Neutrophil (primary cell): ENCODE data around the gene ZNF429.

Source experiments
- H3K27ac ChIP-seq: fragments of 200-600 bp; sonication (generic); 2 replicates; pipeline ENCODE4 v1.5.1; 2016; ENCODE audit warnings: mild to moderate bottlenecking, moderate library complexity
- H3K27me3 ChIP-seq: fragments of 200-600 bp; sonication (generic); 2 replicates; pipeline ENCODE4 v1.6.0; 2016; ENCODE audit warnings: mild to moderate bottlenecking
- H3K36me3 ChIP-seq: fragments of 200-600 bp; sonication (generic); 2 replicates; pipeline ENCODE4 v1.5.1; 2017
- H3K4me1 ChIP-seq, 2 experiments: fragments of 200-600 bp in 1 of 2; sonication (generic) in 1 of 2; 1 replicate in 1 of 2; 2 replicates in 1 of 2; pipeline versions ENCODE4 v1.5.1 to v1.6.1; 2013 to 2016; ENCODE audit warnings: low read depth in 1 of 2, low read length in 1 of 2, mild to moderate bottlenecking in 1 of 2, moderate library complexity in 1 of 2; ENCODE audit not compliant: control insufficient read depth in 1 of 2, insufficient read depth in 1 of 2
- H3K4me3 ChIP-seq, 2 experiments: fragments of 200-600 bp in 1 of 2; sonication (generic) in 1 of 2; 1 replicate in 1 of 2; 2 replicates in 1 of 2; pipeline ENCODE4 v1.5.1; 2013 to 2016; ENCODE audit warnings: low read depth in 1 of 2, low read length in 1 of 2, mild to moderate bottlenecking in 1 of 2, moderate library complexity in 1 of 2
- H3K9me3 ChIP-seq: fragments of 200-600 bp; sonication (generic); 2 replicates; pipeline ENCODE4 v1.5.1; 2016
- TF ChIP-seq, protein P1 (sequence below): fragments of 200-600 bp; sonication (generic); IDR thresholded peaks from 2 replicates; pipeline ENCODE4 v1.5.1; 2016; ENCODE audit warnings: antibody characterized with exemption

ZNF429 gene

GRCh38 chr19:21586311-21587116, 81.1 kb downstream of the ZNF429 start:
- peaks cover 36% of the 10 kb centered on the region for H3K27me3 ChIP-seq
- H3K9me3 ChIP-seq = no peaks in the 10 kb centered on the region
- H3K4me1 ChIP-seq = peaks cover 2 to 7% of the 10 kb centered on the region in 2 experiments
- TF ChIP-seq, protein P1, sequence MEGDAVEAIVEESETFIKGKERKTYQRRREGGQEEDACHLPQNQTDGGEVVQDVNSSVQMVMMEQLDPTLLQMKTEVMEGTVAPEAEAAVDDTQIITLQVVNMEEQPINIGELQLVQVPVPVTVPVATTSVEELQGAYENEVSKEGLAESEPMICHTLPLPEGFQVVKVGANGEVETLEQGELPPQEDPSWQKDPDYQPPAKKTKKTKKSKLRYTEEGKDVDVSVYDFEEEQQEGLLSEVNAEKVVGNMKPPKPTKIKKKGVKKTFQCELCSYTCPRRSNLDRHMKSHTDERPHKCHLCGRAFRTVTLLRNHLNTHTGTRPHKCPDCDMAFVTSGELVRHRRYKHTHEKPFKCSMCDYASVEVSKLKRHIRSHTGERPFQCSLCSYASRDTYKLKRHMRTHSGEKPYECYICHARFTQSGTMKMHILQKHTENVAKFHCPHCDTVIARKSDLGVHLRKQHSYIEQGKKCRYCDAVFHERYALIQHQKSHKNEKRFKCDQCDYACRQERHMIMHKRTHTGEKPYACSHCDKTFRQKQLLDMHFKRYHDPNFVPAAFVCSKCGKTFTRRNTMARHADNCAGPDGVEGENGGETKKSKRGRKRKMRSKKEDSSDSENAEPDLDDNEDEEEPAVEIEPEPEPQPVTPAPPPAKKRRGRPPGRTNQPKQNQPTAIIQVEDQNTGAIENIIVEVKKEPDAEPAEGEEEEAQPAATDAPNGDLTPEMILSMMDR = no peak
- peak overlapping the region; percentile 88 for H3K27ac ChIP-seq
- H3K4me3 ChIP-seq = peak overlapping the region; percentile 52 to 59
- H3K36me3 ChIP-seq = no peaks in the 10 kb centered on the region

- TF ChIP-seq, protein P1 = no peak
- no peaks in the 10 kb centered on the region for H3K9me3 ChIP-seq
- peak overlapping the region in 1 of 2 experiments; percentile 59 for H3K4me3 ChIP-seq
Measured at GRCh38 chr19:21587117-21587461, 81.7 kb downstream of the ZNF429 start.

DNA sequence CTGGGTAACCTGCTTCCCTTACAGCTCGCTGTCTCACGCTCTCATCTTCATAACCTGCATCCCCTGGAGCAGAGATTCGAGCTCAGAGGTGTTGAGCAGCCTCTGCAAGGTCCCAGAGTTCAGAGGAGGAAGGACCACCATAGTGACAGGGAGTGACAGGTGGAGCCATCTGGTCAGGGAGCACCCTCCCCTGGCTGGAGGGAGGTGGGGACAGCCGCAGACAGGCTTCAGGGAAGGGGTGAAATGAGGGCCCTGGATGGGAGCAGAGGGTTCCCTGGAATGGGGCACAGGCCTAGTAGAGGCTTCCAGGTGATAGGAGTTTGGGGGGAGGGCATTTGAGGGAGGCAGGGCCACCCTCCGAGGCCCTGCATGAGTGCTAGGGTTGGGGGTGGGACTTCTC, 82.1 kb downstream of the ZNF429 start:
- Histone ChIP-seq H3K27me3 (peaks cover 36% of the 10 kb centered on the region), H3K9me3 (no peaks in the 10 kb centered on the region), H3K4me3 (peak overlapping the region in 1 of 2 experiments; percentile 59), H3K4me1 (peaks cover 4 to 12% of the 10 kb centered on the region in 2 experiments), H3K27ac (peak overlapping the region; percentile 88), H3K36me3 (no peaks in the 10 kb centered on the region)
- TF ChIP-seq, protein P1 = no peak

More at GRCh38 chr19:21587117-21587461, 81.7 kb downstream of the ZNF429 start:
- no peaks in the 10 kb centered on the region for H3K36me3 ChIP-seq
- H3K27ac ChIP-seq = peak overlapping the region; percentile 88
- peaks cover 2 to 7% of the 10 kb centered on the region in 2 experiments for H3K4me1 ChIP-seq
- H3K27me3 ChIP-seq = peaks cover 36% of the 10 kb centered on the region

- Histone ChIP-seq H3K36me3 (no peaks in the 10 kb centered on the region), H3K9me3 (no peaks in the 10 kb centered on the region), H3K27me3 (peaks cover 36% of the 10 kb centered on the region), H3K4me3 (no peak overlapping the region), H3K27ac (no peak overlapping the region), H3K4me1 (peaks cover 9 to 18% of the 10 kb centered on the region in 2 experiments)
- TF ChIP-seq, protein P1 = no peak
Measured at GRCh38 chr19:21588065-21588601, 82.7 kb downstream of the ZNF429 start.

- Histone ChIP-seq H3K36me3 (no peaks in the 10 kb centered on the region), H3K27me3 (peaks cover 26% of the 10 kb centered on the region), H3K4me1 (peaks cover 35 to 38% of the 10 kb centered on the region in 2 experiments), H3K4me3 (no peak overlapping the region), H3K27ac (peak overlapping the region; percentile 18), H3K9me3 (no peaks in the 10 kb centered on the region)
- TF ChIP-seq, protein P1 = no peak
Measured at GRCh38 chr19:21590867-21591266, 85.5 kb downstream of the ZNF429 start.
